Ishikawa (cell line): ENCODE results near the gene LANCL1.

ENCODE experiments used
- EP300 ChIP-seq: IDR thresholded peaks from 2 replicates; pipeline ENCODE4 v1.6.1; 2012; ENCODE audit warnings: borderline replicate concordance
- FOXM1 ChIP-seq: IDR thresholded peaks from 2 replicates; pipeline ENCODE4 v1.6.1; 2012; ENCODE audit warnings: low read depth, borderline replicate concordance
- MAX ChIP-seq: IDR thresholded peaks from 2 replicates; pipeline ENCODE4 v1.6.1; 2012
- REST ChIP-seq: IDR thresholded peaks from 2 replicates; pipeline ENCODE4 v1.6.1; 2012; ENCODE audit warnings: low read depth, mild to moderate bottlenecking
- TCF12 ChIP-seq: IDR thresholded peaks from 2 replicates; pipeline ENCODE4 v1.6.1; 2012; ENCODE audit warnings: low read depth
- TEAD4 ChIP-seq: IDR thresholded peaks from 2 replicates; pipeline ENCODE4 v1.6.1; 2012
- YY1 ChIP-seq: IDR thresholded peaks from 2 replicates; pipeline ENCODE4 v1.6.1; 2012; ENCODE audit warnings: low read depth

GRCh38 chr2:210481601-210482175 lies 5.1 kb upstream of the LANCL1 start:
- TF ChIP-seq TCF12 (no peak), MAX (no peak), FOXM1 (no peak), YY1 (no peak), REST (no peak), TEAD4 (no peak), EP300 (no peak)
